ENCODE results near the gene MTHFSD.

Gene MTHFSD

DNA sequence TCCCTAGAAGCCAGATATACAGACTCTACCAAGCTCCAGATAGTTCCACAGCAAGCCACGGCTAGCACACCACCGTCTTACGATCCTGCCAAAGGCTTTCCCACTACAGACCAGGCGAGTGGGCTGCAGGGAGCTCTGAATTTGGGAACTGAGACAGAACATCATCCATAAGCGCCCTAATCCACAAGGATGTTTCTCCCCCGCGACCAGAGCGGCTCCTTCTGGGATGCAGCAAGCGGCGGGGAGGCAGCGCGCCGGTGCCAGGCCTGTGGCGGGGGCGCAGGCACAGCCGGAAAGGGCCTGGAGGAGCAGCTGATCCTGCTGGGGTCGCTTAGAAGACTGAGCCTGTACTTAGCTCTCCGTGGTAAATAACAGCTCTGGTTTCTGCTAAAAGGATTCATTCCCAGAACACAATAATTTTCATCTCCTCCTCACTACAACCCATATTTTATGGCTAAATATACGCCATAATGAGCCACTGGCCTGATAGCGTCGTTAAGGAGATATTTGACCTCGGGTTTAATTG lies 60.9 kb downstream of the MTHFSD start:
- ChIA-PET POLR2A (no interaction called here), CTCF (interaction anchor here (1.0 to 1.4 kb wide), 2 partner anchors 17 to 23 kb away, joined by 3 read pairs; no protein-coding TSS in a partner anchor)
- no peak overlapping the region for H3K4me3 ChIP-seq (ENCODE audit: low read depth, low read length)
- DNase-seq (ENCODE audit: low read depth, low spot score), result no peak
- TF ChIP-seq, protein P1, sequence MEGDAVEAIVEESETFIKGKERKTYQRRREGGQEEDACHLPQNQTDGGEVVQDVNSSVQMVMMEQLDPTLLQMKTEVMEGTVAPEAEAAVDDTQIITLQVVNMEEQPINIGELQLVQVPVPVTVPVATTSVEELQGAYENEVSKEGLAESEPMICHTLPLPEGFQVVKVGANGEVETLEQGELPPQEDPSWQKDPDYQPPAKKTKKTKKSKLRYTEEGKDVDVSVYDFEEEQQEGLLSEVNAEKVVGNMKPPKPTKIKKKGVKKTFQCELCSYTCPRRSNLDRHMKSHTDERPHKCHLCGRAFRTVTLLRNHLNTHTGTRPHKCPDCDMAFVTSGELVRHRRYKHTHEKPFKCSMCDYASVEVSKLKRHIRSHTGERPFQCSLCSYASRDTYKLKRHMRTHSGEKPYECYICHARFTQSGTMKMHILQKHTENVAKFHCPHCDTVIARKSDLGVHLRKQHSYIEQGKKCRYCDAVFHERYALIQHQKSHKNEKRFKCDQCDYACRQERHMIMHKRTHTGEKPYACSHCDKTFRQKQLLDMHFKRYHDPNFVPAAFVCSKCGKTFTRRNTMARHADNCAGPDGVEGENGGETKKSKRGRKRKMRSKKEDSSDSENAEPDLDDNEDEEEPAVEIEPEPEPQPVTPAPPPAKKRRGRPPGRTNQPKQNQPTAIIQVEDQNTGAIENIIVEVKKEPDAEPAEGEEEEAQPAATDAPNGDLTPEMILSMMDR (IDR thresholded peaks at IDR 0.05; ENCODE audit: insufficient read depth, low read length, missing control alignments), result no peak

DNA sequence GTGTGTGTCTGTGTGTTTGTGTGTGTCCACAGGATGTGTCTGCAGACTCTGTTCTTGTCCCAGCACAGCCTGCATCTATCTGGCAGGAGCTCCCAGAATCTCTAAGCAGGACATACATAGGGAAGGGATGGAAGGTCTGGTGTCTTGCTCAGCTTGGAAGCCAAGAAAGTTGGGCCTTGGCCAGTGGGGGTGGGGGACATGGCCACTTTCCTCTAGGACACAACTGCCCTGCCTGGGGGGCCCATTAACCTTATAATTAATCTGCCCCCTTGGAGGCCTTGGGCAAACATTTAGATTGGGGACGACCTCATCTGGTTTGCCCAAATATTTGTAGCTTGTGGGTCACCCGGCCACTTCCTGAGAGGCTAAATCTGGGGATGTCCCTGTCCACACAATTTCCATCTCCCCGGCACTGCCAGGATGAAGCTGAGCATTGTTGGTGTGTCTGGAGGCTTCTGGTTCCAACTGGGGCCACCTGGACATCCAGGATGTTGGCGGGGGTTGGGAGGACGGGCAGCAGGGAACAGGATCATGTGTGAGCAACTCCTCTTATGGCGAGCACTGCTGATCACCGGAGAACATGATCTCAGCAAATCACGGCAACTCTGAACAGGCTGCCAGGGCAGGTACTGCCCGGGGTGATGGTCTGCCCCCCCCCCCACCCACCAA lies 61.9 kb downstream of the MTHFSD start:
- no peak for DNase-seq (ENCODE audit: low read depth, low spot score)
- no peak overlapping the region for H3K4me3 ChIP-seq (ENCODE audit: low read depth, low read length)
- CTCF ChIA-PET, result interaction anchor here (1.4 kb wide), 1 partner anchor 16 kb away, joined by 3 read pairs; no protein-coding TSS in a partner anchor
- TF ChIP-seq, protein P1 (IDR thresholded peaks at IDR 0.05; ENCODE audit: insufficient read depth, low read length, missing control alignments), result no peak
- POLR2A ChIA-PET, result no interaction called here

GRCh38 chr16:86492267-86492960 lies 62.6 kb downstream of the MTHFSD start:
- TF ChIP-seq, protein P1 (IDR thresholded peaks at IDR 0.05; ENCODE audit: insufficient read depth, low read length, missing control alignments), result no peak
- ChIA-PET CTCF (interaction anchor here (1.4 kb wide), 1 partner anchor 16 kb away, joined by 3 read pairs; no protein-coding TSS in a partner anchor), POLR2A (no interaction called here)
- DNase-seq (ENCODE audit: low read depth, low spot score), result no peak
- H3K4me3 ChIP-seq (ENCODE audit: low read depth, low read length), result no peak overlapping the region

DNA sequence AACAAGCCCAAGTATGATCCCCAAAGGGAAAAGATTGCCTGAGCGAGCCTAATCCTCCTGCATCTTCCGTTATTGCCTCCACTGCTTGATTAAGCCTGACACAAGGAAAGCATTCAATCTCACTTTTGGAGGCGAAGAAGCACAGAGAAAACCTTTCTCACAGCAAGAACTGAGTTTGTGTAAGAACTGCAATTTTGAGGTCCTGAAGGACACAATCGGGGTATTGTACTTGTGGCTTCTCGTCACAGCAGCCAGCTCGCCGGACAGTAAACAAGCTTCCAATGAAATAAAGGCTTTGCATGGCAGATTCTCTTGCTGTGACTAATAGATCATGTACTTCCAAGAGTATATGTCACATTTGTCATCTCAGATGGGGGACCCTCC lies 63.4 kb downstream of the MTHFSD start:
- H3K4me3 ChIP-seq (ENCODE audit: low read depth, low read length), result no peak overlapping the region
- CTCF ChIA-PET, result no interaction called here
- TF ChIP-seq, protein P1 (IDR thresholded peaks at IDR 0.05; ENCODE audit: insufficient read depth, low read length, missing control alignments), result no peak
- no peak for DNase-seq (ENCODE audit: low read depth, low spot score)
- POLR2A ChIA-PET, result no interaction called here

DNA sequence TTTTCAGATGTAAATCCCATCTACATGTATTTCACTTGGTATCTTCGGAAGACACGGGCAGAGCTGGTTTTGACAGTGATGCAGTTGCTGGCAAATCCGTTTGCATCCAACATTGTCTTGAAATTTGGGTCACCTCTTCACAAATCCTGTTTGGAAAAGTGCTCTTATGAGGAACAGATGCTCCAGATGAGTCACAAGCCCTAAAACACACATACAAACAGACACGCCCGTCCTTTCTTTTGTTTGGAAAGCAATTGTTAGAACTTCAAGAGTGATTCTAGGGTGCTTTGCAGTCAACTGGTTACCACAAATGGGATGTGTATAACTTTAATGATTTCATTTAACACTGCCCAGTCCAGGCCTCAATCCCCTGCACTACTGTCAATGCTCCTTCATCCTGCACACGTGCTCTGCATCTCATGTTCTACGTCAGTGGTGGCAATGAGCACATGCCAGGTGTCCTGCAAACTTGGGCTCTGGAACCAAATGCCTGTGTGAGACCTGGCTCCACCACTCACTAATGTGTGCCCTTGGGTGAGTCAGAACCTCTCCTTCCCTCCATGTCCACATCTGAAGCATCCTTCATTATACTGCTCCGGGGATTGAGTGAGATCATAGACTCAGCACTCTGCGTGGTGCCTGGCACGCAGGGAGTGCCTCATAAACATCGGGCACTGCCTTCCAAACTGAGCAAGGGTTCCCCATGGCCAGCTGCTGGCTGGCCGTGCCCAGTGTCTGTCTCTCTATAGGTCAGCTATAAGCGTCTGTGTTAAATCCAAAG lies 64.0 kb downstream of the MTHFSD start:
- CTCF ChIA-PET, result interaction anchor here (1.1 kb wide), 1 partner anchor 26 kb away, joined by 4 read pairs; no protein-coding TSS in a partner anchor
- POLR2A ChIA-PET, result no interaction called here

More for the DNA sequence above, 64.0 kb downstream of the MTHFSD start:
- TF ChIP-seq, protein P1 (IDR thresholded peaks at IDR 0.05; ENCODE audit: insufficient read depth, low read length, missing control alignments), result no peak
- DNase-seq (ENCODE audit: low read depth, low spot score), result no peak
- H3K4me3 ChIP-seq (ENCODE audit: low read depth, low read length), result no peak overlapping the region

All from AG04449 (cell line).